GM03348 (cell line): ENCODE data around the gene DDX31.

Experiments
- DNase-seq: peaks from one replicate; pipeline ENCODE4 v3.0.0; 2012; ENCODE audit warnings: low spot score

Gene DDX31

DNA sequence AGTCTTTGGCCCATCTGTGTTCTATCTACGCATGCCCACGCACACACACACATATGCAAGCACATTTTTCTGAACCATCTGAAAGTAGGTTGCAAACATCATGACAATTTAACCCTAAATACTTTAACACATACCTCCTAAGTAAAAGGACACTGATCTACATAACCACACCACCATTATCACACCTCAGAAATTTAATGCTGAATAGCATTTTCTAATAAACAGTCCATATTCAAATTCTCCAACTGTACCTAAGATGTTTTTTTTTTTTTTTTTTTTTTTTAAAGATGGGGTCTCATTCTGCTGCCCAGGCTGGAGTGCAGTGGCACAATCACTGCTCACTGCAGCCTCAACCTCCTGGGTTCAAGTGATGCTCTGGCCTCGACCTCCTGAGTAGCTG, 35.5 kb downstream of the DDX31 start:
- no peak for DNase-seq

DNA sequence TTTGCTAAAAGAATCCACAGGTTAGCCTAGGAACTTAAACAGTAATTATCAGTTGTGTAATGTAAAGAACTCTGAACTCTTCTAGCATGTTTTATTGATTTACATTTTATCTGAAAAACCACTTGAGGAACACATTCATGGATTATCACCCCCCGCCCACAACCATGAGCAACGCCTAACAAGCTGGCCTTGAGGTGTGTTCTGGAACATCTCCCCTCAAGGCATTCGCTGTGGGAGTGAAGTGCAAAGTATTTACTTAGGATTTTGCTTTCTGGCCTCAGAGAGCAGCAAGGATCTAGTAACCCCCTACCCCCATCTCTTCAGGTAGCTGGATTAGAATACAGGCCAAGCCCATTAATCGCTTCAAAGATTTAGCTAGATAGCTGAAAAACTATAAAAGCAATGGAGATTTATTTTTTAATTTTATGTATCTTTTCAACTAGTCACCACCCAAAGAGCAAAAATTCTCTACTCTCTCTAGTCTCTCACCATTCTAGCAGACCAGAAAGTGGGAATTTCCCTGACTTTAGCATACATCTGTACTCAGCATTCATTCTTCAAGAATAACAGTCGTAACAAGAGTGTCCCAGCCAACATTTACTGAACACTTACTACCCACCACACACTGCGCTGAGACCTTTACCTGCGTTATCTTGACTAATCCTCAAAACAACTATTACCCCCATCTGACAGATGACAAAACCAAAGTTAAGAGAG, 37.2 kb downstream of the DDX31 start:
- DNase-seq = no peak

DNA sequence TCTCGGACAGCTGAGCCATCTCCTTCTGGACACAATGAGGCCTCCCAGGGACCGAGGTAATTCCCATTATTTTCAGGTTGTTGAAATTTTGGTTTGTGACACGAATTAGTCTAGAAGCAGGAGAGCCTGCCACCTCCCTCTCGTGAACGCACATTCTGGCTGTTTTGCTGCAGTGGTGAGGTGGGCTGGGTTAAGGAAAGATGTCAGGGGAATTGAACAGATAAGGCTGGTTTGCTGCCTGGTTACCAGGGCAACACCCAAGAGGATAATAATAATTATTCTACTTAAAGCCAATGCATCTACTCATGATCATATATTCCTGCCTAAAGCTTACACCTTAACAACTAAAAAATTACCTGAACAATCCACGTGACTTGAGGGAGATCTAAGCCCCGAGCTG, 38.1 kb downstream of the DDX31 start:
- no peak for DNase-seq

DNA sequence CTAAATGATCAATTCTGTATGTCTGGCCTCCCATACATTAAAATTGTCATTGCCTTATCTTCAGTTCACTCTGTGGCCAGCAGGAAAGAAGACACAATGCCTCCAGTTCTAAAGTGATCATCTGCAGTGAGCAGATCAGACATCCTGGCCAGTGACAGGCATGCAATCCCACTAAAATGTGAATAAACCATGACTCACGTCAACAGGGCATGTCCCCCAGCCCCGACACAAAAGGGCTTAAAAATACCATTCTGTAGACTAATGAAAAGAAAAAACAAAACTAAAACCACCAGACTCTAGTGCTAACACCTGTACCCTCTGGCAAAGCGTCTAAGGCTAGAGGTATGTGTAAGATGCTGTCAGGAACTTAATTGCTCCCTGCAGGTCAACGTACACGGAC, 38.5 kb downstream of the DDX31 start:
- peak; percentile 34 for DNase-seq

DNA sequence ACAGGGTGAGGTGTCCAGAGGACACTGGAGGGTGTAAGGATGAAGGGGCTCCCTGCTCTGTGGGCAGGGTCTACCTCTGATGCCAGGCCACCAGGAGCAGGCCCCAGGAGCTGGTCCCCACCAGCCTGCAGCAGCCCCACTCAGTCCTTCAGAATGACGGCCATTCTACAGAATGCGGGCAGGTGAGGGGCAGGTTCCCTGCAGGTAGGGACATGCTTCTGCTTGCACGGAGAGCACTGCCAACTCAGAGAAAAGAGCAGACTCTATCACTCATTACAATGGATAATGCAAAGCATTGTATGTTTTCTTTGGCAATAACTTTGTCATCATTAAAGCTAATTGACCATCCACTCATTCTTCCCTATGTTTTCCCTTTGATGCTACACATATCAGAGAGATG, 39.0 kb downstream of the DDX31 start:
- DNase-seq = no peak

DNA sequence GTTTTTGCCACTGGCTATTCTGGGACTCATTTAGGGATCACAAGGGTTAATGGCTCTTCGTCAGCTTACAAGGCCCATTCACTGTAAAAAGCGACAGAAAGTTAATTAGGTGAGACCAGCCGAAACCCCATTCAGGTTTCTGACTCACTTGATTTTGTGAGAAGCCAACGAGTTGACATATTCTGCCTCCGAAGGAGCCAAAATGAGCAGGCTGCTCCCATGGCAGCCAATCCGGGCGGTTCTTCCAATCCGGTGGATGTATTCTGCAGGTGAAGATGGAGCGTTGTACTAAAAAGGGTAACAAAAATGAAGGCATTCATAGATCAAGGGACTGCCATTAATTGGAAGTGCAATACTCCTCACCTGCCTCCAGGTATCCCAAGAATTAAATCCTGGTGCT, 39.7 kb downstream of the DDX31 start:
- no peak for DNase-seq

DNA sequence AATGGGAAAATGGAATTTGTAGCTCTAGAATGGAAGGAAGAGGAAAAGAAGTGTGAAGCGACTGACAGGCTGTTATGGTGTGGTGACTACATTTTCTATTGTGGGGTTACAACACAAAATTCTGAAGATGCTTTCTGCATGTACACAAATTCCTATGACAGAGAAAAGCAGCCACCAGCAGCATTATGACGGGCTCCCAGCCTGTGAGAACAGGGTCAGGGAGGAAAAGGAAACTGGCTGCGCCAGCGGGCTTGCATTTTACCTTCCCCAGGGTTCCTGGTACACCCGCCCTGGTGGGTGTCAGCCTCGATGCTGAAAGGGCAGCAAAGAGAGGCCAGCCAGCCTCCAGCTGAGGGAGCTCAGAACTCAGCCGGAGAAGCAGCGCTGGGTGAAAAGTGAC, 41.0 kb downstream of the DDX31 start:
- no peak for DNase-seq

DNA sequence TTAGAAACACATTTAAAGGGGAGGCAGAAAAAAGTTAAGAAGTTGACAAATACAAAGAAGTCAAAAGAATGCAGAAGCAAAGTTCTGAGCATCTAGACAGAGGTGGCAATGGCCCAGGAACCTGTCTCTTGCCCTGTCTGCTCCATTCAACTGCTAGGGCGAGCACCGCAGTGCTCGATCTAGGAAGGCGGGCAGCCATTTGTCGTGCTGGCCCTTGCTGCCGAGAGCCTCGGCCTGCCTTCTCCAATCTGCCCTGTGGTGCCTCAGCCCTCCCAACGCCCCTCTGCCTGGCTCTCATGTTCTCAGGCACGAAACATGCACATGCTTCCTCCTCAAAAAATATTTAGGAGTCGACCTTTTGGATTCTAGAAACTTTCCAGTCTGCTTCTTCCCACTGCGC, 42.2 kb downstream of the DDX31 start:
- no peak for DNase-seq

DNA sequence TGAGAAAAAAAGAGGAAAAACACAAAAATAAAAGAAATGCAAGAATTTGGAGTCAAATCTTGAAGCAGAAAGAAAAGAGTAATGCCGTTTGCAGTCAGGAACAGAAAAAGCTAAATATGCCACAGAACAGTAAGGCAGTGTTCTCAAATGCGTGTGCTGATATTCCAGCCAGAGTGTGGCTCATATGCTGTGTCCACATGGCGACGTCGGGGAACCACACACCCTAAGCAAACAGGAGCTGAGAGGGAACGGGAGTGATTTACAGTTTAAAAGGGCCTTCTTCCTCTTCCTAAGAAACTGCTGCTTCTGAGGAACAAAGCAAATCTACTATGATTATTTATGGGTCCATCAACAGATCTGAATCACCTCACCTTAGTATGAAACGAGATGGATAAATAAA, 42.7 kb downstream of the DDX31 start:
- DNase-seq = no peak

DNA sequence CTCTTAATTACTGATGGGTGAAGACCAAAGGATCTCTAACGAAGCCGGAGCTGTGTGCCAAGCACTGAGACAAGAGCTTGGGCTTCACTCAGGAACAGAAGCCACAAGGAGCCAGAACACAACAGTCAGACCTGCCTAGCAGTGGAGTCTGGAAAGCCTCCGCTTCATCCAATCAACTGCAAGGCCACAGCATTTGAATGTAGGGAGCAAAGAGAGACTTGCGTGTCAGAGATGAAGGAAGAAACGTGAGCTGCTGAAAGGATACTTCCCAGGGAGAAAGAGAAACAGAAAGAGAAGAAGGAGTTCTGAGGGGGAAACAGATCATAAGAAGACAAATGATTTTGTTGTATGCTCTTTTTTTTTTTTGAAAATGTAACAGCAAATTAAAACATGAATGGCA, 43.5 kb downstream of the DDX31 start:
- DNase-seq = no peak

DNA sequence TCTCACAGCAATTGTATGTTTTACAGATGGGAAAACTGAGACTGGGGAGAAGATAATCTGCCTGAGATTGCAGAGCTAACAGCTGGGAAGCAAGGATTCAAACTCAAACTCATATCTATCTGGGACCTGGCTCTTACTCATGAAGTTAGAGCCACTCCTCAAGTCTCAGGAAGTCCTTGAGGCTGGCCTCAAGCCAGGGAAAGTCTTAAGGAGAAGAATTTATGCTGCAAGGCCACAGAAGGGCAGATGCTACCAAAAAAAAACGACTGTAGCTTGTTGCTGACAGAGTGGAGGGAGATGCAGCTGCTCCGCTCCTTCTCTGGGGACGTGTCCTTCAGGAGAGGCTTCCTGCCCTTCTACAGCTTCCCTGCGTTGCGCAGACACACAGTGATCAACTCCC, 47.6 kb downstream of the DDX31 start:
- DNase-seq = no peak

DNA sequence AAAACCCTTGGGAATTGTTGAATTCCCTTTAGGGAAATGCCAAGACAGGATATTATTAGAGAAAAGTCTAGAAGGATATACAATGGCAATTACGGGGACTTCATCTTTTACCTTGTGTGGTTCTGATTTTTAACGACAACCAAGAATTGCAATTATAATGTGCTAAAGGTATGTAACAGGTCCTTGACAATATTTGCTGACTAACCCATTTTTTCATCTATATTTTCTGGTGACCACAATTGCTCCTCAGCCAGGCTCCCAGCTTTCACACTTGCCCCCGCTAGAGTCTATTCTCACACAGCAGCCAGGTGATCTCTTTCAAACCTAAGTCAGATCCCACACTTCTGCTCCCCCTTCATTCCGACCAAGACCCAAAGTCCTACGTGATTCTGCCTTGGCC, 53.1 kb downstream of the DDX31 start:
- DNase-seq = no peak

DNA sequence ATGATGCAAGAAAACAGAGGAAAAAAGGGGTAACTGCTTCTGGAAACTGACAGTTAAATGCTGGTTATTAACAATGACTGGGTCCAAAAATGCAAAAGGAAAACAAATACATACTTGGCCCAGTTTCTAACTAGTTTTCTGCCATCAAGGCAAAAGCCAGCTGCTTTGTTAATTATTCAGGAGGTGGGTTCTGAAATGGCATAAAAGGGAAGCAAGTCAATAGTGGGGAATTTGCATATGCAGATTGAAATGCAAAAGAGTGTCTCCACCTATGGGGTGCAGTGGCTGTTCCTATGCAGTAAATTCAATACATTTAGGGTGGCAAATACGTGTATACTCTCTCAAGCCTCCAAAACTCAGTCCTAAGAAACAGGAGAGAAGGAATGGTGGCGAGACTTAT, 54.0 kb downstream of the DDX31 start:
- no peak for DNase-seq

DNA sequence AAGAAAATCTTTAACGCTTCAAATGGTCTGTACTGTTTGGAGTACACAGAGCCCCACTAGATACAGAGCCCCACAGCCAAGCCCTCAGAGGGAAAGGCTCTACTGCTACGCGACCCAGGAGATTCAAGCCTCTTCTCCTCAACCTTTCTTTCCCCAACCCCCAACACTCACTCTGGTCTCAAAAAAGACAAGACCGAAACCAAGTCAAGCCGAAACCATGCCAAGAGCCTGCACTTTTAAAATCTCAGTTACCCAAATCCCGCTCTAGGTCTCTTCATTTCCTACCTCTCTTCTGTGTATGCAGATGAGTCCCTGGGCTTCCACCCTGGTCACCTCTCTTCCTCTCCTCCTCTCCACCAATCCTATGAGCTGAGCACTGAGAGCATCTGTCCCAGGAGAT, 55.5 kb downstream of the DDX31 start:
- DNase-seq = no peak

DNA sequence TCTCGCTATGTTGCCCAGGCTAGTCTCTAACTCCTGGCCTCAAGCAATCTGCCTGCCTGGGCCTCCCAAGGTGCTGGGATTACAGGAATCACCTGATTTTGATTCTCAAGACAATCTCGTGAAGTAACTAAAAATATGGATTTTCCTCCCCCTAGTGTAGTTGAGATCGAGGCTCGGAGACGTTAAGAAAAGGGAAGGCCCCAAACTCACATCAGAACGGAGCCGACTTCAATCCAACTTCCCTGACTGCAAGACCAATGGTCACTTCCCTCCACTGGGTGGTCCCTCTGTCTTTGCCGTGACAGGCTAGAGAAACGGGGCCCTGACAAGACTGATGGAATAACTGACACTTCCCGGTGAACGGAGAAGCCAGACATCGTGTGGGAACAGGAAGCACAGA, 59.1 kb downstream of the DDX31 start:
- no peak for DNase-seq

DNA sequence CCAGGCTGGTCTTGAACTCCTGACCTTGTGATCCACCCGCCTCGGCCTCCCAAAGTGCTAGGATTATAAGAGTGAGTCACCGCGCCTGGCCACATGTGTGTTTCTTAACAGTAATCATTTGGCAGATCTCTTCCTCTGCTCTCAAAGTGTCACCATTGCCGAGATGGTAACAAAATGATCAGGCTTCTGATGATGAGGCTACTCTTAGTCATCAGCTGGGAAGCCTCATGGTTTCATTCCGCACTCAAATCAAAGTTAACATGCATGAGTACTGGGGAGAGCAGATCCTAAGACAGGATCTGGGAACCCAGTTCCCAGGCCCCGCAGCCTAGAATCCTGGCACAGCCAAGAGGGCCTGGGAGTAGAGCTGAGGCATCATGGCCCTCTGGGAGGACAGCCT, 60.0 kb downstream of the DDX31 start:
- DNase-seq = peak; percentile 79

DNA sequence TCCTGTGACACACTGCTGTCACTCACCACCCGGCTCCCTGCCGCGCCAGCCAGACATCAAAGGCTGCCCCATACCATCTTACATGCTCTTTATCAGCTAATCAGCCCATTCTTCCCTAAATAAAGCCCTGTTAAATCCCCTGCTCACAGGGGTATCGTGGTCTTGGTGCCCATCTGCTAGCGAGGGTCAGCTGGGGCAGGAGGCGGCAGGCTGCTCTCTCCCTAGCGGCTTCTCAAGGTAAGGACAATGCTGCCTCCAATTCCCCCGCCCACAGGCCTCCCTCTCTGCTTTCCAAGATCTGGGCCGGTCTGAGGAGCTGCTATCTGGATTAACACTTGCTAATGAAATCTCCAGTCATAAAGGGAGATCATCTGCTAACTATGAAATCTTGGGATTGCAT, 60.6 kb downstream of the DDX31 start:
- no peak for DNase-seq

DNA sequence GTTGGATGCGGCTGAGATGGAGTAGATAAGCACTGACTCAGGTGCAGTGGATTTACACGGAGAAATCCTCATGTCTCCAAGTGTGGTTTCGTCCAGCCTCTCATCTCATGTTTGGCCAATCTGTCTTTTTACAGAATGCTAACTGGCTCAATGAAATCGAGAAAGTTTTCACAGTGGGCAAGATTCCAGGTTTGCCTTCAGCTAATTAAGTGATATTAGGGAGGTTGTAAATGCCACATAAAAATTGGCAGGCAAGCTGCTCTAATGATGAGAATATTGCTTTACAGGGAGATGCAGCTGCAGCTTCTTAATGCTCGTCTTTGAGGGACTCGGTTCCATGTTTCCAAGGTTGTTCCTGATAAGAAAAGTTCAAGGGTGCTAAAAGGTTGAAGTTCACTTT, 63.7 kb downstream of the DDX31 start:
- DNase-seq = no peak

DNA sequence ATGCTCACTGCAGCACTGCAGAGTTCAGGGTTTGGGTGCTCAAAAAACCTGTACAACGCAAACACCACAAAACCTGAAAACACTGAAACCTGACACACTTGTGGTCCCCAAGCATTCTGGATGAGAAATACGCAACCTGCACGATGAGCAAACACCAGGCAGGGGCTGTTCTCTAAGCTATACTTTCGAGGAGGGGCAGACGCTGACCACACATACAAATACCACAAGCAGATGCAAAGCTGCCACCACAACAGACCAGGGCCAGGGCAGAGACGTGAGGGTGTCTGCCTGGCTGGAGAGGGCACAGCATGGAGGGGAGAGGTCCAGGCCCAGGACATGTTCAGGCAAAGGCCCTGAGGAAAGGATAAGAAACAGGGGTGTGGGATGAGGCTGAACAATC, 64.4 kb downstream of the DDX31 start:
- no peak for DNase-seq

DNA sequence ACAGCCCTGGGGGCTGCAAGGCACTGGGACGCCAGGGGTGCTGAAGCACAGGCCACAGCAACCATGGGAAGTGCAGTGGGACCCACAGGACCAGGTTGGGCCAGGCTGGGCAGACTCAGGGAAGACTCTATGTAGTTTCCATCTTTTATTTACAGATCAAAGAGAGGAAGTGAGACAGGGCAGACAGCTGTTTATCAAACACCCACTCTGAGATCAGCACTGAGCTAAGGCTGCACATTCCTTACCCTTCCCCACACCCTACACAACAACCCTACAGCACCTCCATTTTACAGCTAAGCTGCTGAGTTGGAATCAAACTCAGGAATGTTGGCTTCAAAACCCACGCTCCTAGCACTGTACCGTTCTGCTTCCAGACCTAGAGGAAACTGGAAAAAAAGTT, 67.6 kb downstream of the DDX31 start:
- no peak for DNase-seq

DNA sequence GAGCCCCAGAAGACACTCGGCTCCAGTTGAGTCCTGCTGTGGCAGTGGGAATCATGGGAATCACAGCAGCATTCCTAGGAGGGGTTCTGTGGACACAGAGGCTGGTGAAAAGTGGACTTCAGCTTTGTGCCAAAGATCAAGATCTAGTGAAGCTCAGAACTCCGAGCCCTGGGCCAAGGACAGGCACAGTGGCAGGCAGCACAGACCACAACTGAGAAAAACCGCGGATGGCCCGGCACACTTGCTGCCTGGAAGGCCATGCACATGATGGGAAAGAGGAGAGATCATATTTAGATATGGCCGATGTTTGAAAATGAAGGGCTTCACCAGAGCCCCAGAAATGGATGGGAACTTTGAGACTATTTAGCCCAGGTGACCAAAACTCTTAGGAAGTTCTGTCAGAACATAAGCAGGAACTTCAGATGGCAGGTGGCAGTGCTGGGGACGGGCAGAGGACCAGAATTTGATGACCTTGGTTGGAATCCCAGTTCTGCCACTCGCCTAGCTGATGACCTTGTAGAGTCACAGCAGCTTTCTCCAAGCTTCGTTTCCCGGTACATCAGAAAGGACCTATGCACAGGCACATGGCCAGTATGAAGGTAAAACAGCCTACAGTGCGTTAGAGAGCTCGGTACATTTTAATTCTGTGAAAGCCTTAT, 69.3 kb downstream of the DDX31 start:
- DNase-seq = no peak

DNA sequence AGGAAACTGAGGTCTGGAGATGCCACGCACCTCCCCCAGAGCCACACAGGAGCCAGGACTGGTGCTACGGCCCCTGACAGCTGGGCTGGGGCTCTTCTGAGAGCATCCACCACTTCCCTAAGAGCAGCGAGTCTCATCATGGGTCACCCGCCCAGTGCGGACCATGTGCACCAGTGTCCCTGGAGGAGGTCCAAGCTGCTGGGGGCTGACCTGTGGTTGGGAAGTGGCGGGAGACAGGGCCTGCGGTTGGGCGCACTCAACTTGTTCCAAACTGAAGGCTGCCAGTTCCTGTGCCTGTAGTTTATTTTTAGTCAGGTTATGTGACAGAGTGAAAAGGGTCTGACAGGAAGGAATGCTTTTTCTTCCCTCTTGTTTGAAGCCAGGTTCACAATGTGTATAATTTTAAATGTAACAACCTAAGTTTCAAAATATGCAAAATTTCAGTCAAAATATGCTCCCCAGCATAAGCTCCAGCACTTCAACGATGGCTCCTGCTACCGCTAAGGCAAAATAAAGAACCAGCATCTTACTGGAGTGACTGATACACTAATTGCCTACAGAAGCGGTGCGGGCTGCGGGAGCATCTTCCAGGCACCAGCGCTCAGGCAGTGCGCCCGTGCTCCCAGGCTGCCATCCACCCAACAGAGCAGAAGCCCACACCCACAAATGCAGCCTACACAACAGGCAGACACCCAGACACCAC, 72.6 kb downstream of the DDX31 start:
- DNase-seq = no peak

DNA sequence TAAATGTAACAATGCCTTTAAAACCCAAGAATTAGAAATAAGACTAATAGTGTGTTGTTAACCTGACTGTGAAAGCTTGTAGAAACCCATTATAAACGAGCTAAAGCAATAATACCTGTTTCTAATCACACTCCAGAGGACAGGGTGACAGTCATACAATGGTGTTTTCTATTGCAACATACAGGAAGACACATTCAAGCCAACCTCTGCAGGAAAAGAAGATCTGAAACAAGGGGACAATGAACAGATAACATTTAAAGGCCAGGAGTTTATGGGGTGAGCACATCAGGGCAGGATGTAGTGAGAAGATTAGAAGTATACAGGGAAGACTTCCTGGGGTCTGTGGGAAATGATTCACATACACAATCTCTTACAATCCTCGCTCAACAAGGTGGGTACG, 73.6 kb downstream of the DDX31 start:
- no peak for DNase-seq

DNA sequence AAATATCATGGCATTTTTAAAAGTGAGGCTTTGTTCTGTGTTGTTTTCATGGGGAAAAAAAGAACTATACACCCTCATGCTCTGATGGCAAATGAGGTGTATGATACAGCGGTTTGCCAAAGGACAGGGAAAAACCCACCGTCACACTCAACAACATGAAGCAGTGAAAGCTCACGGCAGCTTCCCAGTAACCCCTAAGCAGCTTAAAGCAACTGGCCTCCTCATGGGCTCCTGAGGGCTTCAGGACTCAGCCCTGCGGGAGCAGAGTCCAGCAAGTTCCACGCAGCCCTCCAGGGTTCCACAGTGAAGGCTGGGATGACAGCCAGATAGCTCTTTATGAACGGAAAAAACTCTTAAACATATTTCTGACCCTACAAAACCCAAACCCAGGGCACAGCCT, 74.5 kb downstream of the DDX31 start:
- no peak for DNase-seq
